Kidney epithelial cell (primary cell): Measurements from ENCODE around the gene NAGLU. TPM values are rescaled to one million over a fixed set of nuclear protein-coding genes. Genes with fewer than 3 reads are reported as not detected.
A peak's percentile ranks its signal among the peaks of the same experiment; 100 is the strongest.

Experiments used
- DNase-seq: peaks from one replicate; pipeline ENCODE4 v3.0.0-alpha.2; 2010; ENCODE audit warnings: low read depth
- H3K27me3 ChIP-seq: 2 replicates; pipeline ENCODE4 v1.6.0; 2011; ENCODE audit warnings: low read length; ENCODE audit not compliant: control insufficient read depth, insufficient read depth
- H3K36me3 ChIP-seq: 2 replicates; pipeline ENCODE4 v1.5.1; 2011; ENCODE audit warnings: low read length; ENCODE audit not compliant: control insufficient read depth, insufficient read depth
- H3K4me3 ChIP-seq: 2 replicates; pipeline ENCODE4 v1.5.1; 2011; ENCODE audit warnings: low read depth, mild to moderate bottlenecking, control low read depth, low read length
- total RNA-seq: library from RNA; depleted of rRNA; stranded (reverse); fragments of >200 nt; gene quantifications from 2 replicates; pipeline ENCODE4 v1.2.3, GENCODE V29; 2015
- TF ChIP-seq, protein P1 (sequence below): IDR thresholded peaks from 2 replicates; pipeline ENCODE4 v1.5.1; 2011; ENCODE audit warnings: mild to moderate bottlenecking, moderate library complexity, low read length, control low read depth, inconsistent platforms; ENCODE audit not compliant: insufficient read depth, poor library complexity, severe bottlenecking

Gene NAGLU
- total RNA-seq, 1 donor from 2014 or later: 46.2 TPM

DNA sequence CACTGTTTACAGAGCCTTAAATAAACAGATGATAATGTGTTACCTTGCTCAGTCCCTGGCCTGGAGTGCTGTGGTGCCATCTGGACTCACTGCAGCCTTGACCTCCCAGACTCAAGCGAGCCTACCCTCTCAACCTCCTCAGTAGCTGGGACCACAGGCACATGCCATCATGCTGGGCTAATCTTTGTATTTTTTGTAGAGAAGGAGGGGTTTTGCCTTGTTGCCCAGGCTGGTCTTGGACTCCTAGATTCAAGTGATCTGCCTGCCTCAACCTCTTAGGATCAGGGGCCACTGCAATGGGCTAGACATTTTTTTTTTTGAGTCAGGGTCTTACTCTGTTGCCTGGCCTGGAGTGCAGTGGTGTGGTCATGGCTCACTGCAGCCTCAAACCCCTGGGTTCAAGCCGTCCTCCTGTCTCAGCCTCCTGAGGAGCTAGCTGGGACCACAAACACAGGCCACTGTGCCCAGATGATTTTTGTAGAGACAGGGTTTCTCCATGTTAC is 5.0 kb upstream of the NAGLU start:
- no peaks in the 10 kb centered on the region for H3K36me3 ChIP-seq
- TF ChIP-seq, protein P1, sequence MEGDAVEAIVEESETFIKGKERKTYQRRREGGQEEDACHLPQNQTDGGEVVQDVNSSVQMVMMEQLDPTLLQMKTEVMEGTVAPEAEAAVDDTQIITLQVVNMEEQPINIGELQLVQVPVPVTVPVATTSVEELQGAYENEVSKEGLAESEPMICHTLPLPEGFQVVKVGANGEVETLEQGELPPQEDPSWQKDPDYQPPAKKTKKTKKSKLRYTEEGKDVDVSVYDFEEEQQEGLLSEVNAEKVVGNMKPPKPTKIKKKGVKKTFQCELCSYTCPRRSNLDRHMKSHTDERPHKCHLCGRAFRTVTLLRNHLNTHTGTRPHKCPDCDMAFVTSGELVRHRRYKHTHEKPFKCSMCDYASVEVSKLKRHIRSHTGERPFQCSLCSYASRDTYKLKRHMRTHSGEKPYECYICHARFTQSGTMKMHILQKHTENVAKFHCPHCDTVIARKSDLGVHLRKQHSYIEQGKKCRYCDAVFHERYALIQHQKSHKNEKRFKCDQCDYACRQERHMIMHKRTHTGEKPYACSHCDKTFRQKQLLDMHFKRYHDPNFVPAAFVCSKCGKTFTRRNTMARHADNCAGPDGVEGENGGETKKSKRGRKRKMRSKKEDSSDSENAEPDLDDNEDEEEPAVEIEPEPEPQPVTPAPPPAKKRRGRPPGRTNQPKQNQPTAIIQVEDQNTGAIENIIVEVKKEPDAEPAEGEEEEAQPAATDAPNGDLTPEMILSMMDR: no peak
- no peaks in the 10 kb centered on the region for H3K27me3 ChIP-seq
- DNase-seq: no peak
- H3K4me3 ChIP-seq: no peak overlapping the region

DNA sequence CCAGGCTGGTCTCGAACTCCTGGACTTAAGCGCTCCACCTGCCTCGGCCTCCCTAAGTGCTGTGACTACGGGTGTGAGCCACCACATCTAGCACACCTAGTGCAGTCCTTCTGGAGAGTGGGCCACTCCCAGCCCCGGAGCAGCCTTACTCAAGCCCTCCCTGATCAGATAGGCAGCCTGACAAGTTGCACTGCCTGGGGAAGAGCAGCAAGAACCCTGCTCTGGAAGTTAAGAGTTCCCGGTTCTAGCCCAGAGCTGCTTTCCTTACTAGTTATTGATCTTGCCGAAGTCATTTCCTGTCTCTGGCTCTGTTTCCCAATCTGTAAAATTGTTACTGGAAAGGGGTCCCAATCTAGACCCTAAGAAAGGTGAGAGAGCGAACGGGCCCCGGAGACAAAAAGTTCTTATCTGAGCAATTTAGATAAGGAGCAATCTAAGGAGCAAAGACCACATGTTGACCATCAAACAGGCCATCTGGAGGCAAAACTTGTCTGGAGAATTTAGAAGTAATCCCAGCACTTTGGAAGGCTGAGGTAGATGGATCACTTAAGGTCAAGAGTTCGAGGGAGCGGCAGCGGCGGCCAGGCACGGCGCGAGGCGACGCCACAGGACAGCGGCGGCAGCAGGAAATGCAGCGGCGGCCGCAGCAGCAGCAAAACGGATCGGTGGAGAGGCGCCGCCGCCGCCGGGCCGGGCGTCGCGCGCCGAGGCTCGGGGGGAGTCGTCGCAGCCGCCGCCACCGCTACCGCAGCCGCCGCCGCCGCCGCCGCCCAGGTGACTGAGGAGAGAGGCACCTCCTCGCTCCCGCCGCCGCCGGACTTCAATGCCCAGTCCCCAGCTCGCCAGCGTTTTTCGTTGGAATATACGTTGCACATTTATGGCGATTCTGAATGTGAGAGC is 4.3 kb upstream of the NAGLU start:
- Histone ChIP-seq H3K36me3 (no peaks in the 10 kb centered on the region), H3K27me3 (no peaks in the 10 kb centered on the region), H3K4me3 (peak overlapping the region; percentile 32)
- TF ChIP-seq, protein P1: peak; percentile 36
- DNase-seq: no peak

DNA sequence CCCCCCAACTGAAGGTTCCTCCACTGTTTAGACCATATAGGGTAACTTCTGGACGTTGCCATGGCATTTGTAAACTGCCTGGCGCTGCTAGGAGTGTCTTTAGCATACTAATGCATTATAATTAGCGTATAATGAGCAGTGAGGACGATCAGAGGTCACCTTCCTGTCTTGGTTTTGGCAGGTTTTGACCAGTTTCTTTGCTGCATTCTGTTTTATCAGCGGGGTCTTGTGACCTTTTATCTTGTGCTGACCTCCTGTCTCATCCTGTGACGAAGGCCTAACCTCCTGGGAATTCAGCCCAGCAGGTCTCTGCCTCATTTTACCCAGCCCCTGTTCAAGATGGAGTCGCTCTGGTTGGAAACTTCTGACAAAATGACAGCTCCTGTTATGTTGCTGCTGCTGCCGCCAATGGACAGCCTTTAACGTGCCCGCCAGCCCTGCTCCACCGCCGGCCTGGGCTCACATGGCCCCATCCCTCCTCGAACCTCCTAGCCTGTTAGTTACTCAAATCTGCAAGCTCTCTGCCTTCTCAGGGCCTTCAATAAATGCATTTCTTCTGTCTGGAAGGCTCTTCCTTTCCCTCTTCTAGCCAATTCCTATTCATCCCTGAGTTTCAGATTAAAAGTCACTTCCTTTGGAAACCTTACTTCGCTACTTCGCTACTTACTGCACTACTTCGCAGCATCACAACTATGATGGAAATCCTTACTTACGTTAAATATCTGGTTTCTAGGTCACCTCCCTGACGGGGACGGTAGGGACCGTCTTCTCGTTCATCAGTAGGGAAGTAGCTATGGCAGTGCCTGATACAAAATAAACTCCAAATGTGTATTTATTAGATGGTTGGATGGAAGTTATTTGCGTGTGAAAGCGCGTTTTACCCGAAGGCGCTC is 640 bp upstream of the NAGLU start:
- TF ChIP-seq, protein P1: no peak
- no peaks in the 10 kb centered on the region for H3K36me3 ChIP-seq
- no peaks in the 10 kb centered on the region for H3K27me3 ChIP-seq
- H3K4me3 ChIP-seq: peak overlapping the region; percentile 49
- no peak for DNase-seq

DNA sequence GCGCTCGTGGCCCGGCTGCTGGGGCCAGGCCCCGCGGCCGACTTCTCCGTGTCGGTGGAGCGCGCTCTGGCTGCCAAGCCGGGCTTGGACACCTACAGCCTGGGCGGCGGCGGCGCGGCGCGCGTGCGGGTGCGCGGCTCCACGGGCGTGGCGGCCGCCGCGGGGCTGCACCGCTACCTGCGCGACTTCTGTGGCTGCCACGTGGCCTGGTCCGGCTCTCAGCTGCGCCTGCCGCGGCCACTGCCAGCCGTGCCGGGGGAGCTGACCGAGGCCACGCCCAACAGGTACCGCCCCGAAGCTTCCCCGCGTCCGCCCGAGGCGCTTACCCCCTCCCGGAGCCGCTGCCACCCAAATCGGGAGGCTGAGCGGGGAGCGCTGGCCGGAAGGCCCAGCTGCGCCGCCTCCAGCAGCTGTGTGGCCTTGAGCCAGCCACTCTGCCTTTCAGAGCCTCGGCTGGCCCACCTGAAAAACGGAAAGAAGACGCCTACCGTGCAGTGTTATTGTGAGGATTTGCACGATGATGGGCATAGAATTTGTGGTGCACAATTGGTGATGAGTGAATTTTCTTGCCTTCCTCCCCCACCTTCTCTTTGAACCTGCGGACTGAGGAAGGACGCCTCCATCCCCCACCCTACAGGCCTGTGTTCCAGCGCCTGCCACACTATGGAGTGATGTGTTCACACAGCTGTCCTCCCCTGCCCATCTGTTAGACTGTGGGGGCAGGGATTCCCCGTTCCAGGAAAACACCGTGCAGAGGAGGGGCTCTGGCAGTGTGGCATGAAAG is 523 bp downstream of the NAGLU start:
- TF ChIP-seq, protein P1: no peak
- H3K4me3 ChIP-seq: peak overlapping the region; percentile 49
- no peak for DNase-seq

DNA sequence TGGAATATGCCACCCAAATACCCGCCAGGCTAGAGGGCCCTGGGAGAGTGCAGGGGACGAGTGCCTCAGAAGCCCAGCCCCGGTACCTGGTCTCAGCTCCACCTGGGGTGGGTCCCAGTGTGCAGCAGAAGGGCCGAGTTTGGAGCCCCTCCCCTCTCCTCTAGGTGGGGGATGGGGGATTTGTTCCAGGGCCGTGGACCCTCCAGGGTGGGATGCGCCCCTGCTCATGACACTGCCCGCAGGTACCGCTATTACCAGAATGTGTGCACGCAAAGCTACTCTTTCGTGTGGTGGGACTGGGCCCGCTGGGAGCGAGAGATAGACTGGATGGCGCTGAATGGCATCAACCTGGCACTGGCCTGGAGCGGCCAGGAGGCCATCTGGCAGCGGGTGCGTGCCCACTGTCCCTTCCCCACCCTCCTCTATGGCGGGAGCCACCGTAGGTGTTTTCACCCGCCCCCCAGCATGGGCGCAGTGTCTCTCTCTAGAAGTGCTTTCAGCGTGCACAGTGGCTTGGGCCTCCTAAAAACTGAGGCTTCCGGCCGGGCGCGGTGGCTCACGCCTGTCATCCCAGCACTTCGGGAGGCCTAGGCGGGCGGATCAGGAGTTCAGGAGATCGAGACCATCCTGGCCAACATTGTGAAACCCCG is 1.2 kb downstream of the NAGLU start:
- no peak for DNase-seq
- no peaks in the 10 kb centered on the region for H3K27me3 ChIP-seq
- H3K4me3 ChIP-seq: peak overlapping the region; percentile 49
- TF ChIP-seq, protein P1: no peak
- no peaks in the 10 kb centered on the region for H3K36me3 ChIP-seq

More for the DNA sequence above, 523 bp downstream of the NAGLU start:
- no peaks in the 10 kb centered on the region for H3K27me3 ChIP-seq
- H3K36me3 ChIP-seq: no peaks in the 10 kb centered on the region
